GM12878 (cell line): Measurements from ENCODE around the gene RPLP2. TPM values are rescaled to one million over a fixed set of nuclear protein-coding genes. Genes with fewer than 3 reads are reported as not detected.
A peak's percentile ranks its signal among the peaks of the same experiment; 100 is the strongest.

Experiments used
- ATAC-seq: fragments of 200-7000 bp; cut with Tn5 transposase; 3 replicates; pipeline ENCODE4 v1.9.1; 2020; ENCODE audit warnings: mild to moderate bottlenecking, moderate library complexity
- BruUV-seq: library from RNA; stranded (reverse); fragments of 400-500 nt; replicated peaks from 2 replicates; lab custom pipeline; 2021; lab: Mats Ljungman, UMichigan
- CTCF ChIA-PET: fragments of 300-600 bp; sonication (Branson Sonifier 250); formaldehyde crosslinking; extraction: SDS; loops from one replicate; lab custom pipeline; 2021; ENCODE audit warnings: inconsistent platforms; lab: Yijun Ruan, JAX
- POLR2A ChIA-PET: fragments of 350-600 bp; formaldehyde crosslinking; extraction: SDS; loops from one replicate; lab custom pipeline; 2021; ENCODE audit warnings: inconsistent platforms; lab: Charles Lee
- RAD21 ChIA-PET: fragments of 300-600 bp; sonication (Branson Sonifier 250); formaldehyde crosslinking; loops from one replicate; lab custom pipeline; 2023; ENCODE audit warnings: antibody characterized with exemption; ENCODE audit not compliant: unreplicated experiment; lab: Charles Lee
- SMC1A ChIA-PET: fragments of 300-600 bp; sonication (Branson Sonifier 250); formaldehyde crosslinking; loops from one replicate; lab custom pipeline; 2023; ENCODE audit not compliant: unreplicated experiment, uncharacterized antibody; lab: Charles Lee
- DNase-seq: peaks from one replicate; pipeline ENCODE4 v3.0.0-alpha.2; 2011; ENCODE audit warnings: low read depth, low spot score
- FAIRE-seq: peaks from 3 replicates; lab custom pipeline; 2011; peaks lifted over from hg19 to GRCh38; lab: Jason Lieb, UNC
- H2AFZ ChIP-seq: 2 replicates; pipeline ENCODE4 v1.6.0; 2011; ENCODE audit warnings: low read depth, low read length, control low read depth; ENCODE audit not compliant: control insufficient read depth
- H3K27ac ChIP-seq: 2 replicates; pipeline ENCODE4 v1.5.1; 2011; ENCODE audit warnings: control low read depth; ENCODE audit not compliant: control insufficient read depth, insufficient read depth
- H3K27me3 ChIP-seq, 2 experiments: replicated peaks in 1 of 2; 2 replicates each; pipeline versions ENCODE4 v1.6.0 to v1.6.1; 2011; ENCODE audit warnings: low read length in 1 of 2; ENCODE audit not compliant: control insufficient read depth in 2 of 2, insufficient read depth in 2 of 2
- H3K36me3 ChIP-seq, 2 experiments: 2 replicates each; pipeline ENCODE4 v1.5.1; 2011; ENCODE audit warnings: low read length in 1 of 2; ENCODE audit not compliant: control insufficient read depth in 2 of 2, insufficient read depth in 2 of 2
- H3K4me1 ChIP-seq: 2 replicates; pipeline ENCODE4 v1.6.1; 2011; ENCODE audit warnings: mild to moderate bottlenecking, low read length, moderate library complexity, mixed read lengths; ENCODE audit not compliant: control insufficient read depth, insufficient read depth
- H3K4me2 ChIP-seq: 2 replicates; pipeline ENCODE4 v1.6.0; 2011; ENCODE audit warnings: control low read depth; ENCODE audit not compliant: control insufficient read depth, insufficient read depth
- H3K4me3 ChIP-seq: fragments of 200-600 bp; sonication (generic); 2 replicates; pipeline ENCODE4 v1.5.1; 2016
- H3K79me2 ChIP-seq: 2 replicates; pipeline ENCODE4 v1.6.0; 2011; ENCODE audit warnings: low read length; ENCODE audit not compliant: control insufficient read depth, insufficient read depth
- H3K9ac ChIP-seq: 2 replicates; pipeline ENCODE4 v1.8.0; 2011; ENCODE audit warnings: low read length, control low read depth, mixed read lengths; ENCODE audit not compliant: control insufficient read depth, insufficient read depth
- H3K9me3 ChIP-seq: replicated peaks from 3 replicates; pipeline ENCODE4 v1.5.1; 2011; ENCODE audit warnings: mild to moderate bottlenecking, low read length; ENCODE audit not compliant: control insufficient read depth, insufficient read depth
- H4K20me1 ChIP-seq: 2 replicates; pipeline ENCODE4 v1.6.0; 2011; ENCODE audit not compliant: control insufficient read depth, insufficient read depth
- PAX5 ChIP-seq: IDR thresholded peaks from 2 replicates; pipeline ENCODE4 v1.6.1; 2011; ENCODE audit warnings: low read depth, low read length, borderline replicate concordance
- RAD21 ChIP-seq: IDR thresholded peaks from 2 replicates; pipeline ENCODE4 v1.6.1; 2011; ENCODE audit warnings: mild to moderate bottlenecking, low read depth, low read length, moderate library complexity; ENCODE audit not compliant: insufficient read depth
- RCOR1 ChIP-seq: conservative IDR thresholded peaks from 2 replicates; pipeline ENCODE4 v1.6.1; 2012; ENCODE audit warnings: low read depth, low read length, improper control_type of control experiment
- SMARCA5 ChIP-seq: fragments of 450-650 bp; IDR thresholded peaks from 2 replicates; pipeline ENCODE4 v1.6.1; 2017; ENCODE audit warnings: mild to moderate bottlenecking
- SRF ChIP-seq, 2 experiments: IDR thresholded peaks; 2 replicates each; pipeline ENCODE4 v1.6.1; 2011; ENCODE audit warnings: low read depth in 2 of 2, low read length in 2 of 2, mild to moderate bottlenecking in 1 of 2, moderate library complexity in 1 of 2
- TCF3 ChIP-seq: IDR thresholded peaks from 2 replicates; pipeline ENCODE4 v1.6.1; 2012; ENCODE audit warnings: low read depth, mild to moderate bottlenecking, low read length, borderline replicate concordance; ENCODE audit not compliant: insufficient read depth
- ZBED1 ChIP-seq: IDR thresholded peaks from 2 replicates; pipeline ENCODE4 v1.6.1; 2016; ENCODE audit warnings: borderline replicate concordance
- WGBS: methylation state at CpG from one replicate; pipeline ENCODE4 v1.1.6; 2016; ENCODE audit warnings: low lambda C conversion rate; ENCODE audit not compliant: insufficient replicate concordance, insufficient coverage; ENCODE audit errors: missing lambda C conversion rate; 5-methylcytosine and 5-hydroxymethylcytosine counted together
- in situ Hi-C: fragments of 300-500 bp; cut with MboI; formaldehyde crosslinking; loops from 9 replicates; pipeline ENCODE4 v1.14.3; 2018; ENCODE audit warnings: mixed read lengths
- intact Hi-C: fragments of 100-400 bp; cut with micrococcal nuclease; formaldehyde crosslinking; loops from one replicate; pipeline ENCODE4 v1.14.2; 2022; ENCODE audit not compliant: unreplicated experiment
- polyA plus RNA-seq, 11 experiments: library from polyadenylated mRNA; depleted of rRNA in 4 of 11; unstranded in 6 of 11; stranded (reverse) in 5 of 11; fragments of >200 nt; fragmentation: Nextera tagmentation in 4 of 11; fragmentation: Illumina TruSeq in 1 of 11; extraction: Ambion mirVana in 4 of 11; extraction: Trizol in 1 of 11; gene quantifications; 1 replicate in 1 of 11; 2 replicates in 10 of 11; pipeline versions ENCODE4 v1.2.1 to v1.2.3, GENCODE V29; 2011 to 2016; ENCODE audit warnings: inconsistent platforms in 2 of 11, missing spikeins in 2 of 11, low read depth in 1 of 11
- total RNA-seq, 4 experiments: library from RNA; depleted of rRNA in 3 of 4; stranded (reverse); fragments of >200 nt in 3 of 4; fragmentation: Illumina TruSeq in 1 of 4; extraction: Trizol in 1 of 4; gene quantifications; 2 replicates each; pipeline versions ENCODE4 v1.2.1 to v1.2.3, GENCODE V29; 2013 to 2021
- TF ChIP-seq, protein P1 (sequence below): fragments of 450-650 bp; IDR thresholded peaks from 2 replicates; pipeline ENCODE4 v1.6.1; 2017; ENCODE audit warnings: antibody characterized with exemption, mild to moderate bottlenecking, moderate library complexity
- TF ChIP-seq, protein P2 (sequence below), 3 experiments: IDR thresholded peaks in 2 of 3; conservative IDR thresholded peaks in 1 of 3; 2 replicates each; pipeline ENCODE4 v1.5.1; 2011; ENCODE audit warnings: low read depth in 3 of 3, low read length in 3 of 3, mild to moderate bottlenecking in 3 of 3, control low read depth in 2 of 3, moderate library complexity in 2 of 3, inconsistent platforms in 1 of 3, mixed read lengths in 1 of 3; ENCODE audit not compliant: control insufficient read depth in 2 of 3, insufficient read depth in 1 of 3; ENCODE audit errors: extremely low read depth in 1 of 3

The RPLP2 gene
- total and polyA plus RNA-seq, 10 of the 15 experiments (the other 5 are each of a cell fraction or from before 2014, with no cell fraction given) = 488 to 3,558 (median 1,481) TPM

DNA sequence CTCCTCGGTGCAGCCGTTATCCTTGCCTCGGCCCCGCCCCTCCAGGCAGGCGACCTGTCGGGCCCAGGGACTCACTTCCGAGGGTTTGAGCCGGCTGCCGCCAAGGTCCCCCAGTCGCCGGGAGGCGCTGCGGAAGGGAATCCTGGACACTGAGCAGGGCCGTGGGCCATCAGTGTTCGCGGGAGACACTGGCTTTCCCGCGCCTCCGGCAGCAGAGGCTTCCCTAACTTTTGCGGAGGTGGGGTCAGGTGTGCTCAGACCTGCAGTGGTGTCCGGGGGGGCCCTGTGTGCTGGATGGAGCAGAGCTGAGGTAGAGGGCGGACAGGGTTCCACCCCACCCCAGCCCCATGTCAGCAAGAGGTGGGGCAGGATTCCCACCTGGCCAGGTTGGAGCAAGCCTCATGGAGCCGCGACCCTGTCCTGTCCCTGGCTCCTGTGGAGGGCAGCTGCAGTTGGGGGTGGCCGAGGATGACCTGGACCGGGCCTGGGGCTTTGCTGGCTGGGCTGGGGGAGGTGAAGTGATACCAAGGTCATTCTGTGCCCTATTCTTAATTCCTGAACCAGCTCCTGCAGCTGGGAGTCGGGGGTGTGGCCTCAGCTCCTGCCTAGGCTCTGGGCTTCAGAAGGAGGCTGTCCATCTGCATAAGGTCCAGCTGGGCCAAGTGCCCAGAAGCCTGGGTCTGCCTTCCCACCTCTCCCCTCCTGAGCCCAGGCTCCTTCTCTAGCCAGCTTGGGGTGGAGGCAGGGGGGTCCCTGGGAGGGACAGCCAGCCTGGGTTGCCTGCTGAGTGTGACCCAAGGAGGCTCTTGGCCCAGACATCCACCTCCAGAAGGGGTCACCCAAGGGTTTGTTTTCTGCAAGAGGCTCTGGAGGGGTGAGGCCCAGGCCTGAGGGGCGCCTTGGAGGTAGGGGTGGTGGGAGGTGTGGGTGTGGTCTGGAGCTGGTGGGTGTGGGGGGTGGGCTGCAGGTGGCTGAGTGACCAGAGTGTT lies 41.3 kb downstream of the RPLP2 start:
- no peaks in the 10 kb centered on the region for H3K9me3 ChIP-seq
- RAD21 ChIA-PET = no interaction called here
- H3K27ac ChIP-seq = no peak overlapping the region
- CTCF ChIA-PET = interaction anchor here (1.0 kb wide), 1 partner anchor 200 kb away, joined by 5 read pairs; no protein-coding TSS in a partner anchor
- POLR2A ChIA-PET = no interaction called here
- DNase-seq = no peak
- FAIRE-seq = no peak
- no TSS peak for BruUV-seq
- H4K20me1 ChIP-seq = no peaks in the 10 kb centered on the region
- TF ChIP-seq, protein P1, sequence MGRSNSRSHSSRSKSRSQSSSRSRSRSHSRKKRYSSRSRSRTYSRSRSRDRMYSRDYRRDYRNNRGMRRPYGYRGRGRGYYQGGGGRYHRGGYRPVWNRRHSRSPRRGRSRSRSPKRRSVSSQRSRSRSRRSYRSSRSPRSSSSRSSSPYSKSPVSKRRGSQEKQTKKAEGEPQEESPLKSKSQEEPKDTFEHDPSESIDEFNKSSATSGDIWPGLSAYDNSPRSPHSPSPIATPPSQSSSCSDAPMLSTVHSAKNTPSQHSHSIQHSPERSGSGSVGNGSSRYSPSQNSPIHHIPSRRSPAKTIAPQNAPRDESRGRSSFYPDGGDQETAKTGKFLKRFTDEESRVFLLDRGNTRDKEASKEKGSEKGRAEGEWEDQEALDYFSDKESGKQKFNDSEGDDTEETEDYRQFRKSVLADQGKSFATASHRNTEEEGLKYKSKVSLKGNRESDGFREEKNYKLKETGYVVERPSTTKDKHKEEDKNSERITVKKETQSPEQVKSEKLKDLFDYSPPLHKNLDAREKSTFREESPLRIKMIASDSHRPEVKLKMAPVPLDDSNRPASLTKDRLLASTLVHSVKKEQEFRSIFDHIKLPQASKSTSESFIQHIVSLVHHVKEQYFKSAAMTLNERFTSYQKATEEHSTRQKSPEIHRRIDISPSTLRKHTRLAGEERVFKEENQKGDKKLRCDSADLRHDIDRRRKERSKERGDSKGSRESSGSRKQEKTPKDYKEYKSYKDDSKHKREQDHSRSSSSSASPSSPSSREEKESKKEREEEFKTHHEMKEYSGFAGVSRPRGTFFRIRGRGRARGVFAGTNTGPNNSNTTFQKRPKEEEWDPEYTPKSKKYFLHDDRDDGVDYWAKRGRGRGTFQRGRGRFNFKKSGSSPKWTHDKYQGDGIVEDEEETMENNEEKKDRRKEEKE = no peak
- peak; percentile 49 for TF ChIP-seq RAD21
- no peak for TF ChIP-seq SMARCA5
- TF ChIP-seq, protein P2, sequence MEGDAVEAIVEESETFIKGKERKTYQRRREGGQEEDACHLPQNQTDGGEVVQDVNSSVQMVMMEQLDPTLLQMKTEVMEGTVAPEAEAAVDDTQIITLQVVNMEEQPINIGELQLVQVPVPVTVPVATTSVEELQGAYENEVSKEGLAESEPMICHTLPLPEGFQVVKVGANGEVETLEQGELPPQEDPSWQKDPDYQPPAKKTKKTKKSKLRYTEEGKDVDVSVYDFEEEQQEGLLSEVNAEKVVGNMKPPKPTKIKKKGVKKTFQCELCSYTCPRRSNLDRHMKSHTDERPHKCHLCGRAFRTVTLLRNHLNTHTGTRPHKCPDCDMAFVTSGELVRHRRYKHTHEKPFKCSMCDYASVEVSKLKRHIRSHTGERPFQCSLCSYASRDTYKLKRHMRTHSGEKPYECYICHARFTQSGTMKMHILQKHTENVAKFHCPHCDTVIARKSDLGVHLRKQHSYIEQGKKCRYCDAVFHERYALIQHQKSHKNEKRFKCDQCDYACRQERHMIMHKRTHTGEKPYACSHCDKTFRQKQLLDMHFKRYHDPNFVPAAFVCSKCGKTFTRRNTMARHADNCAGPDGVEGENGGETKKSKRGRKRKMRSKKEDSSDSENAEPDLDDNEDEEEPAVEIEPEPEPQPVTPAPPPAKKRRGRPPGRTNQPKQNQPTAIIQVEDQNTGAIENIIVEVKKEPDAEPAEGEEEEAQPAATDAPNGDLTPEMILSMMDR (IDR thresholded peaks at IDR 0.05 in 2 of 3, conservative IDR thresholded peaks at IDR 0.05 in 1 of 3; ENCODE audit: control insufficient read depth in 2 of 3, extremely low read depth in 1 of 3, insufficient read depth in 1 of 3, low read depth in 3 of 3, low read length in 3 of 3) = peak; percentile 11 to 31 (median 23); a peak in 3 of 6 replicates
- no peak for TF ChIP-seq ZBED1
- no peak for TF ChIP-seq SRF (IDR thresholded peaks at IDR 0.05; ENCODE audit: low read depth in 2 of 2, low read length in 2 of 2)
- TF ChIP-seq TCF3 = no peak
- no peak for TF ChIP-seq RCOR1
- TF ChIP-seq PAX5 = no peak
- ATAC-seq = peak; percentile 27; the same call in 1 of the 3 replicates
- no peak overlapping the region for H3K9ac ChIP-seq
- in situ Hi-C loops = no loop called here
- SMC1A ChIA-PET = no interaction called here
- H3K27me3 ChIP-seq = no peaks in the 10 kb centered on the region; a peak in 1 of 4 replicates
- H3K4me3 ChIP-seq = no peak overlapping the region
- H3K79me2 ChIP-seq = no peaks in the 10 kb centered on the region
- 78% methylated on average over 21 of the region's 28 CpGs for WGBS
- intact Hi-C loops = no loop called here
- H3K4me1 ChIP-seq = no peaks in the 10 kb centered on the region
- no peak overlapping the region for H3K4me2 ChIP-seq
- no peaks in the 10 kb centered on the region for H3K36me3 ChIP-seq
- H2AFZ ChIP-seq = no peak overlapping the region
